Effector CD8-positive, alpha-beta T cell (primary cell): ENCODE measurements around the gene IL6R.

Source experiments
- DNase-seq: peaks from one replicate; lab custom pipeline; 2025; lab: John Stamatoyannopoulos, UW

IL6R gene

DNA sequence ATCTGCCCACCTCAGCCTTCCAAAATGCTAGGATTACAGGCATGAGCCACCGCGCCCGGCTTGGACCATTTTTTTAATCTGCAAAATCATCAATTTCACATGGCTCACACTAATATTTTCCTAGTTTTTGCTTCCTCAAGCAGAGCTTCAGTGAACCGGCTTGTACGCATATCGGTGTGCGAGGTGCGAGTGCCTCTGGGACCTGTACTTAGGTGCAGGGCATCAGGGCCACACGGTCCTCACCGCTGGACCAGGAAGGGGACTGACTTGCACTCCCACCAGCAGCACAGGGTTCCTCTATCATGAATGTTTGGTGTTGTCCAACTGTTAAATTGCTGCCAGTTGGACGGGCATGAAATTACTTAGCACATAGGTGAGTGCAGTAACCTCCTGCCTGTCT is 112.5 kb downstream of the IL6R start:
- no peak for DNase-seq
